IMR-90 (cell line): ENCODE data around the gene ADGRD1. TPM values are rescaled to one million over a fixed set of nuclear protein-coding genes. Genes with fewer than 3 reads are reported as not detected.

Source experiments
- ATAC-seq: fragments of 200-7000 bp; cut with Tn5 transposase; 2 replicates; pipeline ENCODE4 v1.9.1; 2020; ENCODE audit warnings: low read depth, mild to moderate bottlenecking, moderate library complexity
- BruUV-seq: library from RNA; stranded (reverse); fragments of 400-500 nt; replicated peaks from 2 replicates; lab custom pipeline; 2021; lab: Mats Ljungman, UMichigan
- CTCF ChIA-PET: fragments of 300-600 bp; formaldehyde crosslinking; extraction: SDS; loops from one replicate; lab custom pipeline; 2021; ENCODE audit warnings: antibody characterized with exemption; lab: Yijun Ruan, JAX
- POLR2A ChIA-PET: fragments of 300-600 bp; sonication (Branson Sonifier 250); formaldehyde crosslinking; loops from one replicate; lab custom pipeline; 2022; ENCODE audit warnings: antibody characterized with exemption; ENCODE audit not compliant: unreplicated experiment; lab: Charles Lee
- DNase-seq: peaks from one replicate; pipeline ENCODE4 v3.0.0; 2013
- H2AFZ ChIP-seq: replicated peaks from 2 replicates; pipeline ENCODE3; 2013; ENCODE audit warnings: low read length, mild to moderate bottlenecking; ENCODE audit not compliant: poor library complexity
- H2AK5ac ChIP-seq: 2 replicates; pipeline ENCODE4 v1.6.1; 2013; ENCODE audit warnings: low read depth, low read length, inconsistent platforms
- H2AK9ac ChIP-seq: replicated peaks from 2 replicates; pipeline ENCODE3; 2013; ENCODE audit warnings: mild to moderate bottlenecking, low read depth, low read length, moderate library complexity; ENCODE audit not compliant: poor library complexity
- H2BK120ac ChIP-seq: 2 replicates; pipeline ENCODE4 v1.6.1; 2013; ENCODE audit warnings: low read depth, low read length, inconsistent platforms
- H2BK15ac ChIP-seq: 3 replicates; pipeline ENCODE4 v1.6.1; 2013; ENCODE audit warnings: low read depth, low read length, inconsistent platforms
- H2BK20ac ChIP-seq: 2 replicates; pipeline ENCODE4 v1.6.1; 2013; ENCODE audit warnings: low read depth, mild to moderate bottlenecking, inconsistent platforms, low read length, moderate library complexity
- H2BK5ac ChIP-seq: 2 replicates; pipeline ENCODE4 v1.6.1; 2013; ENCODE audit warnings: mild to moderate bottlenecking, low read depth, low read length, inconsistent platforms; ENCODE audit not compliant: poor library complexity, severe bottlenecking
- H3K14ac ChIP-seq: replicated peaks from 2 replicates; pipeline ENCODE4 v1.6.1; 2013; ENCODE audit warnings: low read depth, low read length, inconsistent platforms
- H3K18ac ChIP-seq: 2 replicates; pipeline ENCODE4 v1.6.1; 2013; ENCODE audit warnings: low read depth, low read length, control low read depth
- H3K23ac ChIP-seq: 2 replicates; pipeline ENCODE4 v1.6.1; 2013; ENCODE audit warnings: low read depth, low read length, inconsistent platforms
- H3K27ac ChIP-seq: 2 replicates; pipeline ENCODE4 v1.5.1; 2013; ENCODE audit warnings: mild to moderate bottlenecking, control low read depth, low read length; ENCODE audit not compliant: insufficient read depth
- H3K27me3 ChIP-seq: 2 replicates; pipeline ENCODE4 v1.6.1; 2013; ENCODE audit warnings: low read length; ENCODE audit not compliant: control insufficient read depth, insufficient read depth
- H3K36me3 ChIP-seq: 2 replicates; pipeline ENCODE4 v1.6.1; 2013; ENCODE audit warnings: low read length, mixed read lengths; ENCODE audit not compliant: control insufficient read depth, insufficient read depth
- H3K4ac ChIP-seq: 2 replicates; pipeline ENCODE4 v1.6.1; 2013; ENCODE audit warnings: low read depth, low read length, inconsistent platforms
- H3K4me1 ChIP-seq: 2 replicates; pipeline ENCODE4 v1.6.1; 2013; ENCODE audit warnings: low read length, mixed read lengths; ENCODE audit not compliant: control insufficient read depth, insufficient read depth
- H3K4me2 ChIP-seq: 2 replicates; pipeline ENCODE4 v1.6.1; 2013; ENCODE audit warnings: low read depth, mild to moderate bottlenecking, control low read depth, low read length, moderate library complexity
- H3K4me3 ChIP-seq: 2 replicates; pipeline ENCODE4 v1.5.1; 2013; ENCODE audit warnings: low read depth, mild to moderate bottlenecking, control low read depth, low read length, moderate library complexity; ENCODE audit not compliant: insufficient read depth
- H3K56ac ChIP-seq: 2 replicates; pipeline ENCODE4 v1.6.1; 2013; ENCODE audit warnings: low read length, inconsistent platforms; ENCODE audit not compliant: insufficient read depth; ENCODE audit errors: extremely low read depth
- H3K79me1 ChIP-seq, 2 experiments: 2 replicates each; pipeline ENCODE4 v1.6.1; 2013; ENCODE audit warnings: low read length in 2 of 2, inconsistent platforms in 1 of 2, low read depth in 1 of 2
- H3K9ac ChIP-seq: 2 replicates; pipeline ENCODE4 v1.6.1; 2013; ENCODE audit warnings: low read depth, low read length, control low read depth
- H3K9me1 ChIP-seq: 2 replicates; pipeline ENCODE4 v1.6.1; 2013; ENCODE audit warnings: low read length, inconsistent platforms; ENCODE audit not compliant: insufficient read depth
- H3K9me3 ChIP-seq: 2 replicates; pipeline ENCODE4 v1.6.1; 2013; ENCODE audit warnings: low read length; ENCODE audit not compliant: control insufficient read depth, insufficient read depth
- H4K20me1 ChIP-seq: 2 replicates; pipeline ENCODE4 v1.6.1; 2013; ENCODE audit warnings: low read length, inconsistent platforms; ENCODE audit not compliant: insufficient read depth
- H4K5ac ChIP-seq: 2 replicates; pipeline ENCODE4 v1.6.1; 2013; ENCODE audit warnings: mild to moderate bottlenecking, low read depth, low read length, control low read depth
- H4K8ac ChIP-seq, 2 experiments: 2 replicates each; pipeline ENCODE4 v1.6.1; 2013; ENCODE audit warnings: low read depth in 2 of 2, low read length in 2 of 2, control low read depth in 1 of 2, inconsistent platforms in 1 of 2
- H4K91ac ChIP-seq: 2 replicates; pipeline ENCODE4 v1.6.1; 2013; ENCODE audit warnings: low read depth, low read length, inconsistent platforms; ENCODE audit not compliant: insufficient read depth
- MAZ ChIP-seq: IDR thresholded peaks from 2 replicates; pipeline ENCODE4 v1.6.1; 2012; ENCODE audit warnings: low read depth, mild to moderate bottlenecking, low read length, improper control_type of control experiment, moderate library complexity, borderline replicate concordance
- POLR2A ChIP-seq: IDR thresholded peaks from 2 replicates; pipeline ENCODE4 v1.6.1; 2012; ENCODE audit warnings: mild to moderate bottlenecking, low read depth, low read length
- RAD21 ChIP-seq: IDR thresholded peaks from 2 replicates; pipeline ENCODE4 v1.6.1; 2012; ENCODE audit warnings: low read length, improper control_type of control experiment
- RCOR1 ChIP-seq: IDR thresholded peaks from 2 replicates; pipeline ENCODE4 v1.6.1; 2012; ENCODE audit warnings: mild to moderate bottlenecking, low read length, improper control_type of control experiment; ENCODE audit not compliant: insufficient replicate concordance
- RFX5 ChIP-seq: IDR thresholded peaks from 2 replicates; pipeline ENCODE4 v1.8.0; 2012; ENCODE audit warnings: low read depth, mild to moderate bottlenecking, low read length, moderate library complexity
- WGBS, 2 experiments: methylation state at CpG; one replicate each; pipeline versions ENCODE4 v1.1.5 to v1.1.7; 2013; ENCODE audit warnings: missing lambda C conversion rate in 2 of 2; ENCODE audit not compliant: insufficient read length in 1 of 2; ENCODE audit errors: extremely low coverage in 2 of 2; 5-methylcytosine and 5-hydroxymethylcytosine counted together
- dilution Hi-C: fragments of 300-500 bp; cut with HindIII; formaldehyde crosslinking; loops from one replicate; pipeline ENCODE4 v1.14.3; 2018; ENCODE audit warnings: low sequenced_read_pairs; ENCODE audit not compliant: unreplicated experiment
- in situ Hi-C: fragments of 300-500 bp; cut with MboI; formaldehyde crosslinking; loops from 3 replicates; pipeline ENCODE4 v1.14.3; 2019; ENCODE audit warnings: low sequenced_read_pairs, inconsistent platforms, mixed read lengths
- intact Hi-C: fragments of 100-400 bp; cut with micrococcal nuclease; formaldehyde crosslinking; loops from 2 replicates; pipeline ENCODE4 v1.10.0; 2022
- polyA plus RNA-seq, 3 experiments: library from polyadenylated mRNA; depleted of rRNA; stranded (reverse); fragments of >200 nt; gene quantifications; 2 replicates each; pipeline ENCODE4 v1.2.3, GENCODE V29; 2012; ENCODE audit warnings: low replicate concordance in 1 of 3
- total RNA-seq: library from RNA; depleted of rRNA; stranded (reverse); fragments of >200 nt; gene quantifications from 2 replicates; pipeline ENCODE4 v1.2.3, GENCODE V29; 2012
- TF ChIP-seq, protein P1 (sequence below): fragments of 150-350 bp; IDR thresholded peaks from 2 replicates; pipeline ENCODE4 v1.6.1; 2017; ENCODE audit warnings: mild to moderate bottlenecking, antibody characterized with exemption, low read length, low read depth

Gene ADGRD1
- total and polyA plus RNA-seq, 2 of the 4 experiments (the other 2 are of a cell fraction): not detected

DNA sequence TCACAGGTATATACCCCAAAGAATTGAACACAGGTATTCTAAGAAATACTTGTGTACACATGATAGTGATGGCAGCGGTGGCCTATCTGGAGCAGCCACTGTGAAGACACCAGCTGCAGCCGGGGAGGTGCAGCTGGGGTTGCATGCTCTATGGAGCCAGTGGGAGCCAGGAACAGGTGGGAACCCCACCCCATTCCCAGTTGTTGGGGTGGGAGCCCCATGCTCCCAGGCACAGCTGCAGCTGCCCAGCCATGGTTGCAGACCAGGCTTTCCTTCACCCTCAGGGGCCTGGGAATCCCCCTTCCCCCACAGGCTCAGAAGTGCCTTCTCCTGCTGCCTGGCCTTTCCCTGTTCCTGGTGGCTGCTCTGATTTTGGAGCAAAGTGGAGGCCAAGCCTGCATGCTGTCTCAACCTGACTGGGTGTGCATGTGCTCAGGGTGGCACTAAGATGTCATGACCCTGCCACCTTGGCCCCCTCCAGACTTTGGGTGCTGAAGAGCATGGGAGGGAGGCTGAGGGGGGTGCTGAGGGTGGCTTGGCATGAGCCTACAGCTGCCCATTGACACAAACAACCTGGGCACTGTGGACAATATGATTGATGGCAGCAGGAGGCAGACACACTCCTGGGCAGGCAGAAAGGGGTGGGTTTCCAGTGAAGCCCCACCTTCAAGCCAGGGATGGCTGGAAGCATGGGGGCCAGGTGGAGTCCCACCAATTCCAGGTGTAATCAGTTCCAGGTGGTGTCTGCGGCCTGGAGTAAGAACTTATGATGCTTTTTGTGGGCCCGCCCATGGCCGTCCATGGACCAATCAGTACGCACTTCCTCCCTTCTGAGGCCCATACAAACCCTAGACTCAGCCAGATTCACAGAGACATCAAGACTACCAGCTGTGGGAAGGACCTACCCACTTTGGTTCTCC lies 234.7 kb downstream of the ADGRD1 start:
- no peak overlapping the region for H3K4ac ChIP-seq
- no peak overlapping the region for H2BK15ac ChIP-seq
- DNase-seq: no peak
- ATAC-seq: no peak
- no peak overlapping the region for H3K56ac ChIP-seq
- dilution Hi-C loops: no loop called here
- BruUV-seq: no TSS peak
- H3K4me1 ChIP-seq: no peaks in the 10 kb centered on the region
- H4K91ac ChIP-seq: no peak overlapping the region
- H3K9me3 ChIP-seq: peaks cover 29% of the 10 kb centered on the region
- H3K14ac ChIP-seq: no peak overlapping the region
- H2AK5ac ChIP-seq: no peak overlapping the region
- in situ Hi-C loops: no loop called here
- H4K8ac ChIP-seq: no peak overlapping the region
- no peak overlapping the region for H2BK20ac ChIP-seq
- H3K79me1 ChIP-seq: no peaks in the 10 kb centered on the region
- POLR2A ChIA-PET: no interaction called here
- H3K36me3 ChIP-seq: no peaks in the 10 kb centered on the region
- intact Hi-C loops: no loop called here
- no peak overlapping the region for H3K27ac ChIP-seq
- no peak overlapping the region for H2AFZ ChIP-seq
- no peak overlapping the region for H4K5ac ChIP-seq
- H3K23ac ChIP-seq: no peak overlapping the region
- CTCF ChIA-PET: no interaction called here
- H2AK9ac ChIP-seq: no peak overlapping the region
- no peaks in the 10 kb centered on the region for H4K20me1 ChIP-seq
- H3K4me3 ChIP-seq: no peak overlapping the region
- no peaks in the 10 kb centered on the region for H3K9me1 ChIP-seq
- TF ChIP-seq RAD21: no peak
- TF ChIP-seq RFX5: no peak
- TF ChIP-seq POLR2A: no peak
- no peak for TF ChIP-seq MAZ
- TF ChIP-seq RCOR1: no peak
- TF ChIP-seq, protein P1, sequence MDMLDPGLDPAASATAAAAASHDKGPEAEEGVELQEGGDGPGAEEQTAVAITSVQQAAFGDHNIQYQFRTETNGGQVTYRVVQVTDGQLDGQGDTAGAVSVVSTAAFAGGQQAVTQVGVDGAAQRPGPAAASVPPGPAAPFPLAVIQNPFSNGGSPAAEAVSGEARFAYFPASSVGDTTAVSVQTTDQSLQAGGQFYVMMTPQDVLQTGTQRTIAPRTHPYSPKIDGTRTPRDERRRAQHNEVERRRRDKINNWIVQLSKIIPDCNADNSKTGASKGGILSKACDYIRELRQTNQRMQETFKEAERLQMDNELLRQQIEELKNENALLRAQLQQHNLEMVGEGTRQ: no peak
- no peak overlapping the region for H3K9ac ChIP-seq
- no peak overlapping the region for H3K4me2 ChIP-seq
- H2BK5ac ChIP-seq: no peak overlapping the region
- H3K18ac ChIP-seq: no peak overlapping the region
- WGBS, 2 experiments: no CpG with 5 or more reads among the region's 6 CpGs
- no peak overlapping the region for H2BK120ac ChIP-seq
- no peaks in the 10 kb centered on the region for H3K27me3 ChIP-seq
